Effector memory CD4-positive, alpha-beta T cell (primary cell): ENCODE results near the gene QRFP.

Experiments
- DNase-seq, 3 donors: peaks; one replicate each; pipeline ENCODE4 v3.0.0-alpha.2; 2020
- H3K27ac ChIP-seq: 2 replicates; pipeline ENCODE4 v1.7.0; 2013; ENCODE audit warnings: mild to moderate bottlenecking, low read length, moderate library complexity; ENCODE audit not compliant: insufficient read depth, poor library complexity, severe bottlenecking
- H3K27me3 ChIP-seq: replicated peaks from 2 replicates; pipeline ENCODE4 v1.7.0; 2013; ENCODE audit warnings: mild to moderate bottlenecking, low read length; ENCODE audit not compliant: insufficient read depth, control insufficient read depth, poor library complexity, severe bottlenecking
- H3K36me3 ChIP-seq: 2 replicates; pipeline ENCODE4 v1.7.0; 2013; ENCODE audit warnings: mild to moderate bottlenecking, low read length, moderate library complexity; ENCODE audit not compliant: control insufficient read depth, insufficient read depth
- H3K4me1 ChIP-seq: 2 replicates; pipeline ENCODE4 v1.7.0; 2013; ENCODE audit warnings: low read length, mild to moderate bottlenecking; ENCODE audit not compliant: control insufficient read depth, insufficient read depth, poor library complexity, severe bottlenecking
- H3K4me3 ChIP-seq: 2 replicates; pipeline ENCODE4 v1.7.0; 2013; ENCODE audit warnings: low read length, low read depth, mild to moderate bottlenecking; ENCODE audit not compliant: insufficient read depth, poor library complexity, severe bottlenecking
- H3K9me3 ChIP-seq: 2 replicates; pipeline ENCODE4 v1.7.0; 2013; ENCODE audit warnings: mild to moderate bottlenecking, low read length, moderate library complexity; ENCODE audit not compliant: control insufficient read depth

Gene QRFP

DNA sequence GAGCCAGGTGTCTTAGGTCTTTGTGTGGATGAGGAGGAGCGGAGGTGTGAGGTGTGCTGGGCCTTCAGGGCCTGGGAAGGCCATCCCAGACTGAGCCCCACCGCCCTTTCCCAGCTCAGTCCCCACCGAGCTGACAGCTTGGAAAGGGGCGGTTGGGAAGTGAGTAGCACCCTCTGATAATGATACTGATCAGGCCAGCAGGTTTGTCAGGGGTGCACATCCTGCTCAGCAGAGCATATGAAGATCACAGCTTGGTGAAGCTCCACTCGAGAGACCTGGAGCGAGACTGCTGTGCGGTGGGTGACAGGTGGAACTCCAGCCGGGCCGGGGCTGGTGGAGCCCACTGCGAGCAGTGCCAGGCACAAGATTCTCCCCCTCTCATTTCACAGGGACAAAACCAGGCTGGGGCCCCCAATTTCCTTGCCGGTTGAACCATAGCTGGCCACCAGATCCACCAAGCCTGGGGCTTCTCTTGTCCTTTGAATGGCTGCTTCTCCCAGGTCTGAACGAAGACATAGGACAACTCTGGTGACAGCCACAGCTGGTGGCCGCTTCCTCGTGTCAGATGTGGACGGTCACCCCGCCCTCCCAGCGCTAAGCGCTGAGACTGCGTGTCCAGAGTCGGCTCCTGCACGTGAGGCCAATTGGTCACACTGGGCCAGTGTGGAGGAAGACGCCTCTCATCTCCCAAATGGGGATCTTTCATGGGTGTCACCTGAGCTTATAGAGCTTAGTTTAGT lies 8.3 kb downstream of the QRFP start:
- Histone ChIP-seq H3K4me1 (no peaks in the 10 kb centered on the region), H3K27ac (no peak overlapping the region), H3K4me3 (no peak overlapping the region), H3K36me3 (peaks cover 40% of the 10 kb centered on the region), H3K27me3 (no peaks in the 10 kb centered on the region), H3K9me3 (no peaks in the 10 kb centered on the region)
- DNase-seq: no peak

DNA sequence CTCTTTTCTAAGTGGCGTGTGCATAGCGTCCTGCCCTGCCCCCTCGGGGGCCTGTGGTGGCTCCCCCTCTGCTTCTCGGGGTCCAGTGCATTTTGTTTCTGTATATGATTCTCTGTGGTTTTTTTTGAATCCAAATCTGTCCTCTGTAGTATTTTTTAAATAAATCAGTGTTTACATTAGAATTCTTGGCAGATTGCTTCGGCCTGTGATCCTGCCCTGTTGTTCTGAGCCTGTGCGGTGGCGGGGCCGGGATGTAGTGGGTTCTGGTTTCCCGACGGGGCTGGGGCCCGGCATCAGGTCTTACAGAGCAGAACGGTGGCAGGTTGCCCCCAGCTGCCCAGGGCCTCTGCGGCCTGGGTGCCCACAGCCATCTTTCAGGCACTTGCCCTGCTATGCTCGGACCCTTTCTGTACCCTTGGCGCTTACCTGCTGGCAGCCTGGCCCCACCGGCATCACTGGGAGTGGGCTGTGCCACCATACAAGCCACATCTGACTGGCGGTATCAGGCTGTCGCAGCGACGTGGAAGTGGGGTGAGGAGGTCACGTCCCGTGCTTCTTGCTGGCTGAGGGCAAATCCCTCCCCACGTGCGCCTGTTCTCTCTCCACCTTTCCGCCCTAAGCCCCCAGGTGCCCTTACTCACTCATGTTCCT lies 9.0 kb downstream of the QRFP start:
- Histone ChIP-seq H3K4me3 (no peak overlapping the region), H3K36me3 (peaks cover 40% of the 10 kb centered on the region), H3K27ac (no peak overlapping the region), H3K27me3 (no peaks in the 10 kb centered on the region), H3K4me1 (no peaks in the 10 kb centered on the region), H3K9me3 (no peaks in the 10 kb centered on the region)
- DNase-seq: no peak

DNA sequence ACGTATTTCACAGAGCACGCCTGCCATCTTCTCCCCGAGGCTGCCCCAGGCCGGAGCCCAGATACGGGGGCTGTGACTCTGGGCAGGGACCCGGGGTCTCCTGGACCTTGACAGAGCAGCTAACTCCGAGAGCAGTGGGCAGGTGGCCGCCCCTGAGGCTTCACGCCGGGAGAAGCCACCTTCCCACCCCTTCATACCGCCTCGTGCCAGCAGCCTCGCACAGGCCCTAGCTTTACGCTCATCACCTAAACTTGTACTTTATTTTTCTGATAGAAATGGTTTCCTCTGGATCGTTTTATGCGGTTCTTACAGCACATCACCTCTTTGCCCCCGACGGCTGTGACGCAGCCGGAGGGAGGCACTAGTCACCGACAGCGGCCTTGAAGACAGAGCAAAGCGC lies 9.6 kb downstream of the QRFP start:
- Histone ChIP-seq H3K9me3 (no peaks in the 10 kb centered on the region), H3K27me3 (no peaks in the 10 kb centered on the region), H3K4me3 (no peak overlapping the region), H3K27ac (no peak overlapping the region), H3K36me3 (peaks cover 45% of the 10 kb centered on the region), H3K4me1 (no peaks in the 10 kb centered on the region)
- DNase-seq: no peak

DNA sequence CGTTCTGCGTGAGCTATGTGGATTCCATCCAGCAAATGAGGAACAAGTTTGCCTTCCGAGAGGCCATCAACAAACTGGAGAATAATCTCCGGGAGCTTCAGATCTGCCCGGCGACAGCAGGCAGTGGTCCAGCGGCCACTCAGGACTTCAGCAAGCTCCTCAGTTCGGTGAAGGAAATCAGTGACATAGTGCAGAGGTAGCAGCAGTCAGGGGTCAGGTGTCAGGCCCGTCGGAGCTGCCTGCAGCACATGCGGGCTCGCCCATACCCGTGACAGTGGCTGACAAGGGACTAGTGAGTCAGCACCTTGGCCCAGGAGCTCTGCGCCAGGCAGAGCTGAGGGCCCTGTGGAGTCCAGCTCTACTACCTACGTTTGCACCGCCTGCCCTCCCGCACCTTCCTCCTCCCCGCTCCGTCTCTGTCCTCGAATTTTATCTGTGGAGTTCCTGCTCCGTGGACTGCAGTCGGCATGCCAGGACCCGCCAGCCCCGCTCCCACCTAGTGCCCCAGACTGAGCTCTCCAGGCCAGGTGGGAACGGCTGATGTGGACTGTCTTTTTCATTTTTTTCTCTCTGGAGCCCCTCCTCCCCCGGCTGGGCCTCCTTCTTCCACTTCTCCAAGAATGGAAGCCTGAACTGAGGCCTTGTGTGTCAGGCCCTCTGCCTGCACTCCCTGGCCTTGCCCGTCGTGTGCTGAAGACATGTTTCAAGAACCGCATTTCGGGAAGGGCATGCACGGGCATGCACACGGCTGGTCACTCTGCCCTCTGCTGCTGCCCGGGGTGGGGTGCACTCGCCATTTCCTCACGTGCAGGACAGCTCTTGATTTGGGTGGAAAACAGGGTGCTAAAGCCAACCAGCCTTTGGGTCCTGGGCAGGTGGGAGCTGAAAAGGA lies 10.9 kb downstream of the QRFP start:
- Histone ChIP-seq H3K27ac (no peak overlapping the region), H3K4me1 (no peaks in the 10 kb centered on the region), H3K9me3 (no peaks in the 10 kb centered on the region), H3K4me3 (no peak overlapping the region), H3K27me3 (no peaks in the 10 kb centered on the region), H3K36me3 (peaks cover 48% of the 10 kb centered on the region)
- DNase-seq: no peak

DNA sequence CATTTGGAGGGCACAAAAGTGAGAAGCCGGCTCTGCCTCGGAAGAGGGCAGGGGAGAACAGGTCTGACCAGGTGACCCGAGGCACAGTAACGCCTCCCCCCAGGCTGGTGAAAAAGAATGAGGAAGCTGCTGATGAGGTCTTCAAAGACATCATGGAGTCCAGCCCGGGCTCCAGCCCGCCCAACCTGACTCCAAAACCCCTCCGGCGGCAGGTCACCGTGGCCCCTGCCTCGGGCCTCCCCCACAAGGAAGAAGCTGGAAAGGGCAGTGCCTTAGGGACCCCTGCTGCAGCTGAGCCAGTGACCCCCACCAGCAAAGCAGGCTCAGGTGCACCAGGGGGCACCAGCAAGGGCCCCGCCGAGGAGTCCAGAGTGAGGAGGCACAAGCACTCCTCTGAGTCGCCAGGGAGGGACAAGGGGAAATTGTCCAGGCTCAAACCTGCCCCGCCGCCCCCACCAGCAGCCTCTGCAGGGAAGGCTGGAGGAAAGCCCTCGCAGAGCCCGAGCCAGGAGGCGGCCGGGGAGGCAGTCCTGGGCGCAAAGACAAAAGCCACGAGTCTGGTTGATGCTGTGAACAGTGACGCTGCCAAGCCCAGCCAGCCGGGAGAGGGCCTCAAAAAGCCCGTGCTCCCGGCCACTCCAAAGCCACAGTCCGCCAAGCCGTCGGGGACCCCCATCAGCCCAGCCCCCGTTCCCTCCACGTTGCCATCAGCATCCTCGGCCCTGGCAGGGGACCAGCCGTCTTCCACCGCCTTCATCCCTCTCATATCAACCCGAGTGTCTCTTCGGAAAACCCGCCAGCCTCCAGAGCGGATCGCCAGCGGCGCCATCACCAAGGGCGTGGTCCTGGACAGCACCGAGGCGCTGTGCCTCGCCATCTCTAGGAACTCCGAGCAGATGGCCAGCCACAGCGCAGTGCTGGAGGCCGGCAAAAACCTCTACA lies 11.8 kb downstream of the QRFP start:
- H3K27ac ChIP-seq: no peak overlapping the region
- no peaks in the 10 kb centered on the region for H3K9me3 ChIP-seq
- no peaks in the 10 kb centered on the region for H3K4me1 ChIP-seq
- H3K4me3 ChIP-seq: no peak overlapping the region
- H3K27me3 ChIP-seq: no peaks in the 10 kb centered on the region
- peaks cover 53% of the 10 kb centered on the region for H3K36me3 ChIP-seq
- no peak for DNase-seq

DNA sequence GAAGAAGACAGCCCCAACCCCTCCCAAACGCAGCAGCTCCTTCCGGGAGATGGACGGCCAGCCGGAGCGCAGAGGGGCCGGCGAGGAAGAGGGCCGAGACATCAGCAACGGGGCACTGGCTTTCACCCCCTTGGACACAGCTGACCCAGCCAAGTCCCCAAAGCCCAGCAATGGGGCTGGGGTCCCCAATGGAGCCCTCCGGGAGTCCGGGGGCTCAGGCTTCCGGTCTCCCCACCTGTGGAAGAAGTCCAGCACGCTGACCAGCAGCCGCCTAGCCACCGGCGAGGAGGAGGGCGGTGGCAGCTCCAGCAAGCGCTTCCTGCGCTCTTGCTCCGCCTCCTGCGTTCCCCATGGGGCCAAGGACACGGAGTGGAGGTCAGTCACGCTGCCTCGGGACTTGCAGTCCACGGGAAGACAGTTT lies 12.5 kb downstream of the QRFP start:
- DNase-seq: no peak
- Histone ChIP-seq H3K36me3 (peaks cover 59% of the 10 kb centered on the region), H3K27ac (no peak overlapping the region), H3K4me3 (no peak overlapping the region), H3K4me1 (no peaks in the 10 kb centered on the region), H3K9me3 (no peaks in the 10 kb centered on the region), H3K27me3 (no peaks in the 10 kb centered on the region)

DNA sequence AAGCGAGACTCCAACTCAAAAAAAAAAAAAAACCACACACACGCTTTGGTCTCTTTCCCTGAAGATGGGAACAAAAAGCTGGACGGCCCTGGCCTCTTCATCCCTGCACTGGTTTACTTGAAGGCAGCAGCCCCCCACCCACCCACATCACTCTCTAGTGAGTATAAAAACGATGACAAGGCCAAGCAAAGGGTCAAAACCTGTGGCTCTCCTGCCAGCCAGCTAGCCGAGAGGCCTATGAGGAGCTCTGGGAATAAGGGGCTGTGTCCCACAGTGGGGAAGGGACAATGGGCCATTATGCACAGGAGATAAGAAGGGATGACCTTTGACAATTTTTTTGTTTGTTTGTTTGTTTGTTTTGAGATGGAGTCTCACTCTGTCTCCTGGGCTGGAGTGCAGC lies 13.1 kb downstream of the QRFP start:
- DNase-seq: no peak
- no peaks in the 10 kb centered on the region for H3K9me3 ChIP-seq

DNA sequence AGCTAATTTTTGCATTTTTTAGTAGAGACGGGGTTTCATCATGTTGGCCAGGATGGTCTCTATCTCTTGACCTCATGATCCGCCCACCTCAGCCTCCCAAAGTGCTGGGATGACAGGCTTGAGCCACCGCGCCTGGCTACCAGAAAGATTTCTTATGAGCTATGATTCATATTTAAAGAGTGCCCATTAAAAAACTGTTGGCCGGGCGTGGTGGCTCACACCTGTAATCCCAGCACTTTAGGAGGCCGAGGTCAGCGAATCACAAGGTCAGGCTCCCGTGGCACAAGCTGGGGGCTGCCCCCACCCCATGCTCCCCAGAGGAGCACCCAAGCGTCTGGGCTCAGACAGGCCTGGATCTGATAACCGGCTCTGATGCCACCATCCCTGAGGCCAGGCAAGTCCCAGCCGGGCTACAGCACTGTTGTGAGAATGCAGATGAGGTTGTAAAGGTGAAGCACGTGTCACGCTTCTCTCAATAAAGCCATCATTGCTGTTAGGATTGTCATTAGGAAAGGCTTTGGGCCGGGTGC lies 13.9 kb downstream of the QRFP start:
- H3K4me1 ChIP-seq: no peaks in the 10 kb centered on the region
- peaks cover 57% of the 10 kb centered on the region for H3K36me3 ChIP-seq
- no peaks in the 10 kb centered on the region for H3K27me3 ChIP-seq
- no peak for DNase-seq
- no peak overlapping the region for H3K4me3 ChIP-seq
- no peaks in the 10 kb centered on the region for H3K9me3 ChIP-seq
- no peak overlapping the region for H3K27ac ChIP-seq

More for the DNA sequence above, 13.1 kb downstream of the QRFP start:
- Histone ChIP-seq H3K27me3 (no peaks in the 10 kb centered on the region), H3K36me3 (peaks cover 57% of the 10 kb centered on the region), H3K4me3 (no peak overlapping the region), H3K4me1 (no peaks in the 10 kb centered on the region), H3K27ac (no peak overlapping the region)

DNA sequence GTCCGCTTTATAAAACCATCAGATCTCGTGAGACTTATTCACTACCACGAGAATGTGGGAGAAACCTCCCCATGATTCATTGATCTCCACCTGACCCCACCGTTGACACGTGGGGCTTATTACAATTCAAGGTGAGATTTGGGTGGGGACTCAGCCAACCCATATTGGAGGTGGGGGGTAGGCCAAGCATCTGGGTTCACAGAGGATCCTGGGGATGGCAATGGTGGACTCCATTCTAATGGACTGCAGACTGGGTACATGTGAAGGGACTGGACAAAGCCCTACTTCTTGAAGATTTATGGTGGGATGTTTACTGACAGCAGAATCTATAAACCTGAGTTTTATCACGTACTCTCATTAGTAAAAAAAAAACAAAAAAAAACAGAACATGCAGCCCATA lies 15.1 kb downstream of the QRFP start:
- H3K36me3 ChIP-seq: peaks cover 48% of the 10 kb centered on the region
- H3K4me1 ChIP-seq: no peaks in the 10 kb centered on the region

More for the DNA sequence above, 15.1 kb downstream of the QRFP start:
- Histone ChIP-seq H3K9me3 (no peaks in the 10 kb centered on the region), H3K27me3 (no peaks in the 10 kb centered on the region), H3K27ac (no peak overlapping the region), H3K4me3 (no peak overlapping the region)
- DNase-seq: no peak
